Gastrocnemius medialis (tissue), 4 donors: ENCODE data around the gene YIF1B. TPM values are rescaled to one million over a fixed set of nuclear protein-coding genes. Genes with fewer than 3 reads are reported as not detected.
"Not testable (repeated sequence)": the region's sequence is repeated elsewhere in the genome, so short reads cannot be mapped to it uniquely, and the experiment has no call there.

Experiments
- ATAC-seq, 2 donors: fragments of 150-250 bp; one replicate each; pipeline ENCODE4 v1.9.1; 2016
- DNase-seq, 2 donors: peaks; one replicate each; pipeline ENCODE4 v3.0.0-alpha.2; 2019
- H3K27ac ChIP-seq, 4 donors: fragments of 200-600 bp; sonication (generic); 1 replicate in 1 of 4; 2 replicates in 3 of 4; pipeline ENCODE4 v1.5.1; 2016 to 2018; ENCODE audit warnings: mild to moderate bottlenecking in 2 of 4, moderate library complexity in 1 of 4
- H3K27me3 ChIP-seq, 3 donors: fragments of 200-600 bp; sonication (generic) in 2 of 3; 1 replicate in 1 of 3; 2 replicates in 2 of 3; pipeline versions ENCODE4 v1.5.1 to v1.6.0; 2016 to 2019; ENCODE audit warnings: mild to moderate bottlenecking in 1 of 3, moderate library complexity in 1 of 3
- H3K36me3 ChIP-seq, 2 donors: fragments of 200-600 bp; sonication (generic) in 1 of 2; one replicate each; pipeline ENCODE4 v1.5.1; 2017 to 2018
- H3K4me1 ChIP-seq, 2 donors: fragments of 200-600 bp; sonication (generic) in 1 of 2; one replicate each; pipeline ENCODE4 v1.5.1; 2016 to 2017; ENCODE audit warnings: mild to moderate bottlenecking in 2 of 2
- H3K4me3 ChIP-seq, 4 donors: fragments of 200-600 bp; sonication (generic) in 3 of 4; 1 replicate in 1 of 4; 2 replicates in 3 of 4; pipeline ENCODE4 v1.5.1; 2016 to 2019; ENCODE audit warnings: mild to moderate bottlenecking in 2 of 4
- H3K9me3 ChIP-seq, 3 donors: fragments of 200-600 bp; sonication (generic) in 2 of 3; 1 replicate in 1 of 3; 2 replicates in 2 of 3; pipeline ENCODE4 v1.5.1; 2016 to 2019
- POLR2A ChIP-seq, 2 donors: fragments of 450-650 bp; IDR thresholded peaks; one replicate each; pipeline ENCODE4 v1.6.1; 2017; ENCODE audit warnings: antibody characterized with exemption in 2 of 2, mild to moderate bottlenecking in 2 of 2, moderate library complexity in 2 of 2
- in situ Hi-C, 4 donors: fragments of 200-750 bp; cut with MboI; loops; one replicate each; pipeline versions ENCODE4 v1.15.0 to v1.8.0; 2017; ENCODE audit warnings: low sequenced_read_pairs in 4 of 4
- intact Hi-C: fragments of 100-400 bp; cut with DNase I; formaldehyde crosslinking; loops from one replicate; pipeline ENCODE4 v1.15.1; 2023; ENCODE audit warnings: low total_unique reads
- total RNA-seq, 4 donors: library from RNA; depleted of rRNA; stranded (reverse); fragments of >200 nt; gene quantifications; one replicate each; pipeline versions ENCODE4 v1.1.0 to v1.2.3, GENCODE V29; 2016
- TF ChIP-seq, protein P1 (sequence below), 5 experiments: fragments of 450-650 bp in 3 of 5; fragments of 200-600 bp in 2 of 5; sonication (generic) in 2 of 5; IDR thresholded peaks in 4 of 5; conservative IDR thresholded peaks in 1 of 5; 1 replicate in 4 of 5; 2 replicates in 1 of 5; pipeline ENCODE4 v1.5.1; 2016 to 2019; ENCODE audit warnings: antibody characterized with exemption in 5 of 5, mild to moderate bottlenecking in 3 of 5, moderate library complexity in 3 of 5

The YIF1B gene
- total RNA-seq, 4 donors from 2014 or later = 28.3 to 39.5 (median 31.9) TPM

DNA sequence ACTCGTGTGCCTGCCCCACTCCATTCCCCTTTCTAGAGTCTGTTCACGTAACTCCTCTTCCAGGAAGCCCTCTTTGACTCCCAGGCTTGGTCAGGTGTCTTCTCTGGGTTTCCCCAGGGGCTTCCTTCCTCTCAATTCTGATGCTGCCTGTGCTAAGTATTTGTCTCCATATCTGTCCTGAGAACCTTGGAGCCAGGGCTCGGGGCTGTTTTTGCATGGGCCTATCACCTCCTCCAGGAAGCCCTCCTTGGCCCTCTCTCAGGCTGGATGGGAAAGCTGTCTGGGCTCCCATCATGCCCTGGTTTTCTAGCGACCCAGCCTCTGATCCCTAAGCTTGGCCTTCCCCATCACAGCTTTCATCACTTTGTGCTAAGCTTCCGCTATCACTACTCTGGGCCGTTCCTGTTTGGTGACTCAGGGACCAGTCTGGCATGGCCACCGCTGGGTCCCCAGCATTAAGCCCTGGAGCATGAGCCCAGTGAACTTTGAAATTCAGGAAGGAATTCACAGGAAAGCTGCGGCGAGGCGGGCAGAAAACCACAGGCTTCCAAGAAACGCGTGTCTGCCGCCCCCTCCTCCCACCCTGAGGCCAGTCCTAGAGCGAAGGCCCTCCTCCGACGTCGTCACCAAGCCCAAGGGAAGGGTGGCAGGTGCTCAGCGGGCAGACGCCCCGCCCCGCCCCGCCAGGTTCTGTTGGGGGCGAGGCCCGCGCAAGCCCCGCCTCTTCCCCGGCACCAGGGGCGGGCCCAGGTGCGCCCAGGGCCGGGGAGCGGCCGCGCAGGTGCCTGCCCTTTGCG lies 51.9 kb downstream of the YIF1B start:
- intact Hi-C loops (no loop called here), in situ Hi-C loops (no loop called here)
- peaks cover 0 to 4% of the 10 kb centered on the region in 2 donors for H3K4me1 ChIP-seq
- no peak overlapping the region for H3K27ac ChIP-seq
- peak overlapping the region; percentile 31 to 58 (median 54) for H3K4me3 ChIP-seq
- H3K36me3 ChIP-seq = no peaks in the 10 kb centered on the region
- DNase-seq = no peak
- no peaks in the 10 kb centered on the region for H3K9me3 ChIP-seq
- no peak for TF ChIP-seq POLR2A (IDR thresholded peaks at IDR 0.05)
- TF ChIP-seq, protein P1, sequence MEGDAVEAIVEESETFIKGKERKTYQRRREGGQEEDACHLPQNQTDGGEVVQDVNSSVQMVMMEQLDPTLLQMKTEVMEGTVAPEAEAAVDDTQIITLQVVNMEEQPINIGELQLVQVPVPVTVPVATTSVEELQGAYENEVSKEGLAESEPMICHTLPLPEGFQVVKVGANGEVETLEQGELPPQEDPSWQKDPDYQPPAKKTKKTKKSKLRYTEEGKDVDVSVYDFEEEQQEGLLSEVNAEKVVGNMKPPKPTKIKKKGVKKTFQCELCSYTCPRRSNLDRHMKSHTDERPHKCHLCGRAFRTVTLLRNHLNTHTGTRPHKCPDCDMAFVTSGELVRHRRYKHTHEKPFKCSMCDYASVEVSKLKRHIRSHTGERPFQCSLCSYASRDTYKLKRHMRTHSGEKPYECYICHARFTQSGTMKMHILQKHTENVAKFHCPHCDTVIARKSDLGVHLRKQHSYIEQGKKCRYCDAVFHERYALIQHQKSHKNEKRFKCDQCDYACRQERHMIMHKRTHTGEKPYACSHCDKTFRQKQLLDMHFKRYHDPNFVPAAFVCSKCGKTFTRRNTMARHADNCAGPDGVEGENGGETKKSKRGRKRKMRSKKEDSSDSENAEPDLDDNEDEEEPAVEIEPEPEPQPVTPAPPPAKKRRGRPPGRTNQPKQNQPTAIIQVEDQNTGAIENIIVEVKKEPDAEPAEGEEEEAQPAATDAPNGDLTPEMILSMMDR (IDR thresholded peaks at IDR 0.05 in 4 of 5, conservative IDR thresholded peaks at IDR 0.05 in 1 of 5) = no peak
- ATAC-seq = no peak
- peaks cover 16 to 23% (median 21%) of the 10 kb centered on the region in 3 donors for H3K27me3 ChIP-seq

DNA sequence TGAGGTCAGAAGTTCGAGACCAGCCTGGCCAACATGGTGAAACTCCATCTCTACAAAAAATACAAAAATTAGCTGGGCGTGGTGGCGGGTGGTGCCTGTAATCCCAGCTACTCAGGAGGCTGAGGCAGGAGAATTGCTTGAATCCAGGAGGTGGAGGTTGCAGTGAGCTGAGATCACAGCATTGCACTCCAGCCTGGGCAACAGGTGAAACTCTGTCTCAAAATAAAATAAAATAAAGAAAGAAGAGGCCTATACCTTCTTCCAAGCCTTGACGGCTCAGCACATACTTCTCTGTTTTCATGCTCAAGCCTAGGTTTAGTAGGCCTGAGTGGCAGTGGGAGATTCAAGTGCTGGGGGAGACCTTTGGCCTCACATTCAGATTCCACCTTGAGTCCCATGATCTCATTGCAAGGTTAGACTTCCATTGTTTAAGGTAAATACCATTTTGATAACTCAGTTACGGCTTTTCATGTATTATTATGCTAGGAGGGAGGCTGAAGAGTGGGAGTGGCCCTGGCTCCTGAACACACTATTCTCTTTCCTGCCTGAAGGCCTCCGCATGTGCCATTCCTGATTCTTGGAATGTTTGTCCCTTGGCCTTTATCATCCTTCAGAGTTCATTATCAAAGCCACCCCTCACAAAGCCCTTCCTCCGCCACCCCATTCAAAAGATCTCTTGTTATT lies 53.0 kb downstream of the YIF1B start:
- H3K36me3 ChIP-seq = no peaks in the 10 kb centered on the region
- in situ Hi-C loops = no loop called here

GRCh38 chr19:38261942-38262341 lies 53.8 kb downstream of the YIF1B start:
- H3K27ac ChIP-seq, H3K4me3 ChIP-seq, in situ Hi-C loops, H3K36me3 ChIP-seq, H3K9me3 ChIP-seq, DNase-seq, ATAC-seq, H3K4me1 ChIP-seq, intact Hi-C loops: not testable (repeated sequence)
- peaks cover 22 to 29% (median 25%) of the 10 kb centered on the region in 3 donors for H3K27me3 ChIP-seq

More for the DNA sequence above, 53.0 kb downstream of the YIF1B start:
- H3K9me3 ChIP-seq = no peaks in the 10 kb centered on the region
- no peak for ATAC-seq
- TF ChIP-seq, protein P1 (IDR thresholded peaks at IDR 0.05 in 4 of 5, conservative IDR thresholded peaks at IDR 0.05 in 1 of 5) = no peak
- no peak for TF ChIP-seq POLR2A (IDR thresholded peaks at IDR 0.05)
- no peak for DNase-seq
- peaks cover 16 to 23% (median 21%) of the 10 kb centered on the region in 3 donors for H3K27me3 ChIP-seq
- no peak overlapping the region for H3K4me3 ChIP-seq
- peaks cover 0 to 4% of the 10 kb centered on the region in 2 donors for H3K4me1 ChIP-seq
- H3K27ac ChIP-seq = no peak overlapping the region
- intact Hi-C loops = no loop called here

DNA sequence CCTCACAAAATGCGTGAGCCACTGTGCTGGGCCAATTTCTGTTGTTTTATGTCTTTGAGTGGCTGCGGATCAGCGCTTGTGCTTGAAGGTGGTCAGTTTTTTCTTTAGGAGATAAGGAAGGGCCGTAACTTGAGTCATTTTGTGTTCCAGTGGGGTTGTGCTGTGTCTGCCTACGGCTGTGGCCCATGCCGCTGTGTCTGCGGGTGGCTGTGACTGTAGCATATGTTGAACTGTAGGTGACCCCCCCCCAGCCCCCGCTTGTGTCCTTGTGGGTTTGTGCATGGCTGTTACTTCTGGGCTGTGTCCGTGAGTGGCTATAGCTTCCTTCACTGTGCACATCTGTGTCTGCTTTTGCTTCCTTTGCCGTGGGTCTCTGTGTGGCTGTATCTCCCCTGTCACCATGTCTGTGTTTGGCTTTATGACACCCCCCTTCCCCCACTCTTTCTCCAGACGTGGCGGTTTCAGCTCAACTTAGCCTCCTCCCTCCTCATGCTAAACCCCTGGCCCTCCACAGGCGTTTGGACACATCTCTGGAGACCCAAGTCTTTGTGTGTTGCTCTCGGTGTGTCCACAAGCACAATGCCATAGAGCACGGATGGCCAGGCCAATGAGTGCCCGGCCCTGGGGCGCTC lies 60.2 kb downstream of the YIF1B start:
- Histone ChIP-seq H3K4me1 (peaks cover 0 to 2% of the 10 kb centered on the region in 2 donors), H3K27ac (peak overlapping the region; percentile 85 to 89 (median 88)), H3K9me3 (no peaks in the 10 kb centered on the region), H3K36me3 (no peaks in the 10 kb centered on the region), H3K27me3 (peaks cover 11 to 23% (median 15%) of the 10 kb centered on the region in 3 donors), H3K4me3 (peak overlapping the region; percentile 41 to 61 (median 59))
- ATAC-seq = no peak
- DNase-seq = no peak
- intact Hi-C loops (no loop called here), in situ Hi-C loops (no loop called here)
- no peak for TF ChIP-seq POLR2A (IDR thresholded peaks at IDR 0.05)
- TF ChIP-seq, protein P1 (IDR thresholded peaks at IDR 0.05 in 4 of 5, conservative IDR thresholded peaks at IDR 0.05 in 1 of 5) = no peak

DNA sequence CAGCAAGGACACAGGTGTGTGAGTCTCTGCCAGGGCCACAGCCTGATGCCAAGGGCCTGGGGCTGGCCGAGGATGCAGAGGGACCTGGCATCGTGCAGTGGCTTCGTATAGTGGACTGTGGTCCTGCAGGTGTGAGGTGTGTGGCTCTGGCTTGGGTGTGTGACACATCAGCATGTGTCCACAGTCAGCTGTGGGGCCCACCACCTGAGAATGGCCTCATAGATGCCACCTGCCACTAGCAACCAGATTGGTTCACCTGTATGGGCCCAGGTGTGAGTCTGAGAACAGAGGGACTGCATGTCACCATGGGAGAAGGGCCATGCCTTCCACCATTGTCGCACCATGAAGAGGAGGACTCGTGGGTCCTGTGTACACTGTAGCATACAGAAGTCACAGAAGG lies 62.0 kb downstream of the YIF1B start:
- no peaks in the 10 kb centered on the region for H3K9me3 ChIP-seq
- TF ChIP-seq, protein P1 (IDR thresholded peaks at IDR 0.05 in 4 of 5, conservative IDR thresholded peaks at IDR 0.05 in 1 of 5) = no peak
- TF ChIP-seq POLR2A (IDR thresholded peaks at IDR 0.05) = no peak
- H3K4me1 ChIP-seq = peaks cover 0 to 3% of the 10 kb centered on the region in 2 donors
- H3K4me3 ChIP-seq = peak overlapping the region in 2 of 4 donors; percentile 38 to 60
- ATAC-seq (no peak), DNase-seq (no peak)
- peaks cover 11 to 23% (median 15%) of the 10 kb centered on the region in 3 donors for H3K27me3 ChIP-seq
- peak overlapping the region; percentile 85 to 89 (median 88) for H3K27ac ChIP-seq
- H3K36me3 ChIP-seq = no peaks in the 10 kb centered on the region
- in situ Hi-C loops (no loop called here), intact Hi-C loops (no loop called here)
